ENCODE measurements around the gene CAPN8. TPM values are rescaled to one million over a fixed set of nuclear protein-coding genes. Genes with fewer than 3 reads are reported as not detected.
"Not testable (repeated sequence)": the region's sequence is repeated elsewhere in the genome, so short reads cannot be mapped to it uniquely, and the experiment has no call there.

CAPN8 gene
- total RNA-seq, 1 donor from 2014 or later: not detected

GRCh38 chr1:223519116-223519515, 146.4 kb downstream of the CAPN8 start:
- no peak overlapping the region for H3K27ac Mint-ChIP-seq (ENCODE audit: unreplicated experiment)
- DNase-seq (ENCODE audit: low read depth) (no peak), FAIRE-seq (no peak)
- H3K4me2 ChIP-seq (ENCODE audit: low read length): no peak overlapping the region
- H3K79me2 ChIP-seq (ENCODE audit: insufficient read depth, low read length): no peaks in the 10 kb centered on the region
- no peak overlapping the region for H3K4me3 ChIP-seq (ENCODE audit: insufficient read depth, low read depth, low read length)
- no peaks in the 10 kb centered on the region for H3K4me1 ChIP-seq (ENCODE audit: insufficient read depth, low read length)
- no peak overlapping the region for H3K9ac ChIP-seq (ENCODE audit: low read length)
- no peak overlapping the region for H3K4me3 Mint-ChIP-seq (ENCODE audit: unreplicated experiment)
- H3K9me3 Mint-ChIP-seq (ENCODE audit: unreplicated experiment): peaks cover 2% of the 10 kb centered on the region
- TF ChIP-seq CTCF (IDR thresholded peaks at IDR 0.05; ENCODE audit: insufficient read depth, low read depth, low read length) (no peak), EZH2 (IDR thresholded peaks at IDR 0.05; ENCODE audit: insufficient read depth, low read length) (no peak)
- no peak overlapping the region for H2AFZ ChIP-seq (ENCODE audit: low read depth, low read length)
- H3K36me3 ChIP-seq (ENCODE audit: insufficient read depth, low read length): no peaks in the 10 kb centered on the region
- no peaks in the 10 kb centered on the region for H3K36me3 Mint-ChIP-seq (ENCODE audit: low read depth, unreplicated experiment)
- H3K9me3 ChIP-seq (ENCODE audit: insufficient read depth, low read depth, low read length): no peaks in the 10 kb centered on the region
- H3K4me1 Mint-ChIP-seq (ENCODE audit: low read depth, unreplicated experiment): no peaks in the 10 kb centered on the region
- H4K20me1 ChIP-seq (ENCODE audit: insufficient read depth, low read length): no peaks in the 10 kb centered on the region
- peaks cover 8% of the 10 kb centered on the region for H3K27me3 ChIP-seq (ENCODE audit: insufficient read depth, low read length)
- peaks cover 42% of the 10 kb centered on the region for H3K27me3 Mint-ChIP-seq (ENCODE audit: low read depth, unreplicated experiment)
- no peak overlapping the region for H3K27ac ChIP-seq (ENCODE audit: low read depth, low read length)

- not testable (repeated sequence) for H3K27ac ChIP-seq (ENCODE audit: low read depth, low read length); H3K79me2 ChIP-seq (ENCODE audit: insufficient read depth, low read length); H3K9me3 Mint-ChIP-seq (ENCODE audit: unreplicated experiment); H3K4me1 Mint-ChIP-seq (ENCODE audit: low read depth, unreplicated experiment); H3K4me2 ChIP-seq (ENCODE audit: low read length); H3K27me3 ChIP-seq (ENCODE audit: insufficient read depth, low read length); DNase-seq (ENCODE audit: low read depth); H3K9ac ChIP-seq (ENCODE audit: low read length); H3K4me3 ChIP-seq (ENCODE audit: insufficient read depth, low read depth, low read length); H3K27ac Mint-ChIP-seq (ENCODE audit: unreplicated experiment); H4K20me1 ChIP-seq (ENCODE audit: insufficient read depth, low read length); H3K36me3 ChIP-seq (ENCODE audit: insufficient read depth, low read length); H3K36me3 Mint-ChIP-seq (ENCODE audit: low read depth, unreplicated experiment); H3K4me3 Mint-ChIP-seq (ENCODE audit: unreplicated experiment); H3K9me3 ChIP-seq (ENCODE audit: insufficient read depth, low read depth, low read length); FAIRE-seq; H2AFZ ChIP-seq (ENCODE audit: low read depth, low read length); H3K4me1 ChIP-seq (ENCODE audit: insufficient read depth, low read length)
- H3K27me3 Mint-ChIP-seq (ENCODE audit: low read depth, unreplicated experiment): peaks cover 37% of the 10 kb centered on the region
These were observed 146.9 kb downstream of the CAPN8 start for GRCh38 chr1:223518553-223518952.

- Histone ChIP-seq H3K4me3 (ENCODE audit: insufficient read depth, low read depth, low read length) (no peak overlapping the region), H3K79me2 (ENCODE audit: insufficient read depth, low read length) (no peaks in the 10 kb centered on the region), H2AFZ (ENCODE audit: low read depth, low read length) (no peak overlapping the region), H3K27ac (ENCODE audit: low read depth, low read length) (no peak overlapping the region), H4K20me1 (ENCODE audit: insufficient read depth, low read length) (no peaks in the 10 kb centered on the region), H3K27me3 (ENCODE audit: insufficient read depth, low read length) (peaks cover 11% of the 10 kb centered on the region), H3K9ac (ENCODE audit: low read length) (no peak overlapping the region), H3K4me1 (ENCODE audit: insufficient read depth, low read length) (no peaks in the 10 kb centered on the region), H3K9me3 (ENCODE audit: insufficient read depth, low read depth, low read length) (no peaks in the 10 kb centered on the region), H3K4me2 (ENCODE audit: low read length) (no peak overlapping the region), H3K36me3 (ENCODE audit: insufficient read depth, low read length) (no peaks in the 10 kb centered on the region)
- Mint-ChIP-seq H3K27ac (ENCODE audit: unreplicated experiment) (no peak overlapping the region), H3K4me3 (ENCODE audit: unreplicated experiment) (no peak overlapping the region), H3K36me3 (ENCODE audit: low read depth, unreplicated experiment) (no peaks in the 10 kb centered on the region), H3K27me3 (ENCODE audit: low read depth, unreplicated experiment) (peaks cover 29% of the 10 kb centered on the region), H3K9me3 (ENCODE audit: unreplicated experiment) (peaks cover 6% of the 10 kb centered on the region), H3K4me1 (ENCODE audit: low read depth, unreplicated experiment) (no peaks in the 10 kb centered on the region)
- no peak for TF ChIP-seq CTCF (IDR thresholded peaks at IDR 0.05; ENCODE audit: insufficient read depth, low read depth, low read length)
- TF ChIP-seq EZH2 (IDR thresholded peaks at IDR 0.05; ENCODE audit: insufficient read depth, low read length): no peak
- DNase-seq (ENCODE audit: low read depth) (no peak), FAIRE-seq (no peak)
These were observed 149.6 kb downstream of the CAPN8 start for GRCh38 chr1:223515926-223516325.
